Measurements from ENCODE around the gene SYN1.
A peak's percentile ranks its signal among the peaks of the same experiment; 100 is the strongest.

The SYN1 gene

DNA sequence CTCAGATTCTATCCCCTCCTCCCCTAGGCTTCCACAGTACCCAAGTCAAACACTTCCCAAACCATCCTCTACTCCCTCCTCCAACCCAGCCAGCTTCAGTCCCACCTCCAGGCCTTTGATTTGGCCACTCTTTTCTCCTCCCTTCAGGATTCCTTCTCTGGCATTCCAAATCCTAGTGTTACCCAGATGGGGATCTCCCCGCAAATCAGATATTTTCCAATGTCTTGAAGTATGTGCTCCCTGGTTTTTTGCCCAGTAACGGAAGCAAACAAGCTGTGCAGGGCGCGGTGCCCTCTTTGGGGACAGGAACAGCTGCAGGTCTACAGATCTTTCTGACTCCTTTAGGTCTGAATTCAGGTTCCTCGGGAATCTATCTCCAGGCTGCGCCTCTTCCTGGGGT lies 2.2 kb upstream of the SYN1 start:
- Histone ChIP-seq H3K9me2 (replicated peaks; ENCODE audit: insufficient read depth, low read length) (no peaks in the 10 kb centered on the region), H3K4me2 (ENCODE audit: low read depth, low read length, poor library complexity, severe bottlenecking) (no peak overlapping the region), H3K79me2 (ENCODE audit: insufficient read depth, low read length) (no peaks in the 10 kb centered on the region), H4K20me1 (ENCODE audit: low read depth, low read length) (no peaks in the 10 kb centered on the region), H3K27ac (ENCODE audit: low read depth, low read length) (no peak overlapping the region), H3K27me3 (ENCODE audit: low read length) (no peaks in the 10 kb centered on the region), H3K36me3 (ENCODE audit: low read length) (no peaks in the 10 kb centered on the region), H3K4me3 (ENCODE audit: insufficient read depth, low read length, poor library complexity, severe bottlenecking) (no peak overlapping the region), H3K9me3 (ENCODE audit: insufficient read depth, low read length) (no peaks in the 10 kb centered on the region), H3F3A (ENCODE audit: insufficient read depth) (no peaks in the 10 kb centered on the region), H2AFZ (ENCODE audit: low read depth, low read length, severe bottlenecking) (no peak overlapping the region), H3K9ac (ENCODE audit: low read length) (no peak overlapping the region)
- no peak for TF ChIP-seq EZH2phosphoT487 (conservative IDR thresholded peaks at IDR 0.05; ENCODE audit: low read length)
- TF ChIP-seq, protein P1, sequence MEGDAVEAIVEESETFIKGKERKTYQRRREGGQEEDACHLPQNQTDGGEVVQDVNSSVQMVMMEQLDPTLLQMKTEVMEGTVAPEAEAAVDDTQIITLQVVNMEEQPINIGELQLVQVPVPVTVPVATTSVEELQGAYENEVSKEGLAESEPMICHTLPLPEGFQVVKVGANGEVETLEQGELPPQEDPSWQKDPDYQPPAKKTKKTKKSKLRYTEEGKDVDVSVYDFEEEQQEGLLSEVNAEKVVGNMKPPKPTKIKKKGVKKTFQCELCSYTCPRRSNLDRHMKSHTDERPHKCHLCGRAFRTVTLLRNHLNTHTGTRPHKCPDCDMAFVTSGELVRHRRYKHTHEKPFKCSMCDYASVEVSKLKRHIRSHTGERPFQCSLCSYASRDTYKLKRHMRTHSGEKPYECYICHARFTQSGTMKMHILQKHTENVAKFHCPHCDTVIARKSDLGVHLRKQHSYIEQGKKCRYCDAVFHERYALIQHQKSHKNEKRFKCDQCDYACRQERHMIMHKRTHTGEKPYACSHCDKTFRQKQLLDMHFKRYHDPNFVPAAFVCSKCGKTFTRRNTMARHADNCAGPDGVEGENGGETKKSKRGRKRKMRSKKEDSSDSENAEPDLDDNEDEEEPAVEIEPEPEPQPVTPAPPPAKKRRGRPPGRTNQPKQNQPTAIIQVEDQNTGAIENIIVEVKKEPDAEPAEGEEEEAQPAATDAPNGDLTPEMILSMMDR (IDR thresholded peaks at IDR 0.05; ENCODE audit: insufficient read depth, low read length, poor library complexity, severe bottlenecking) = no peak

DNA sequence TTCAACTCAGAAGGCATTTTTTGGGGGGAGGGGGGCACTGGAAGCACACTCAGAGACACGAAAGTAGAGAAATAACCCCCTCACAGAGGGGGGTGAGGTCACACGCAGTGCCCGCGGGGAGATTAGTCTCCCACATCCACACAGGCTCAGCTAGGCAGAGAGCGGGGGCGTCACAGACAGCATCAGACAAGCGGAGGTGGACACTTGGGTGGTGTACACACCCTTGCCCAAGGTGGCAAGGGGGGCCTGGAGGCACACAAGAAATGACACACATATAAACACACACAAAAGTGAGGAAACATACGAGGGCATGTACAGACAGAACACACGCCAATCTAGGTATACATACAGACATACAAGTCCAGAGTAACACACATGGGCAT lies 637 bp upstream of the SYN1 start:
- Histone ChIP-seq H3K4me3 (ENCODE audit: insufficient read depth, low read length, poor library complexity, severe bottlenecking) (no peak overlapping the region), H3K36me3 (ENCODE audit: low read length) (no peaks in the 10 kb centered on the region), H3K27ac (ENCODE audit: low read depth, low read length) (no peak overlapping the region), H3K9ac (ENCODE audit: low read length) (no peak overlapping the region), H3K9me2 (replicated peaks; ENCODE audit: insufficient read depth, low read length) (no peaks in the 10 kb centered on the region), H3K9me3 (ENCODE audit: insufficient read depth, low read length) (no peaks in the 10 kb centered on the region), H3K4me2 (ENCODE audit: low read depth, low read length, poor library complexity, severe bottlenecking) (peak overlapping the region; percentile 13), H3K27me3 (ENCODE audit: low read length) (no peaks in the 10 kb centered on the region), H2AFZ (ENCODE audit: low read depth, low read length, severe bottlenecking) (no peak overlapping the region), H3F3A (ENCODE audit: insufficient read depth) (no peaks in the 10 kb centered on the region), H4K20me1 (ENCODE audit: low read depth, low read length) (no peaks in the 10 kb centered on the region), H3K79me2 (ENCODE audit: insufficient read depth, low read length) (no peaks in the 10 kb centered on the region)
- no peak for TF ChIP-seq EZH2phosphoT487 (conservative IDR thresholded peaks at IDR 0.05; ENCODE audit: low read length)
- TF ChIP-seq, protein P1 (IDR thresholded peaks at IDR 0.05; ENCODE audit: insufficient read depth, low read length, poor library complexity, severe bottlenecking) = no peak

DNA sequence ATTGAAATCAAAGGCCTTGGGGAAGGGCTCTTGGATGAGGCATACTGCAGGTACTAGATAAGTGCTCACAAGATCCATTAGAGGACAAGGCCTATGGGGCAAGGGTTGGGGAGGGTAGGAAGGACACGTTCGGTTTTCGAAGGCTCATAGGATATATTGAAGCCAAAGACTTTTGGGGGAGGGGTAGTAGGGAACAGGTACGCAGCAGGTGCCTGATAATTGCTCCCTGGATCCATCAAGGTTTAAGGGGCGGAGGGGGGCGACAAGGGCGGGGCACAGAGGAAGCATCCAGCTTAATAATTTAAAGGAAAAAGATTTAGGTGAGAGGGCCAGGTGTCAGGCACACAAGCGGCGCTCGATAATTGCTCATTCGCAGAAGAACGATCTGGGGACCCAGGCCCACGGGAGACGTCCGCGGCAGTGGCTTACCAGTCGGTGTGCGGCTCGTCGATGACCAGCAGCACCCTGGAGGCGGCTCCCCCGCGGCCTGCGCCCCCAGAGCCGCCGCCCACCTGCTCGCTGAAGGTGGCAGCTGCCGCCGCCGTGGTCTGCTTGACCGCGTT lies 653 bp downstream of the SYN1 start:
- H3K4me3 ChIP-seq (ENCODE audit: insufficient read depth, low read length, poor library complexity, severe bottlenecking) = no peak overlapping the region
- peak overlapping the region; percentile 48 for H3K4me2 ChIP-seq (ENCODE audit: low read depth, low read length, poor library complexity, severe bottlenecking)
- H3K9ac ChIP-seq (ENCODE audit: low read length) = no peak overlapping the region
- H3K27ac ChIP-seq (ENCODE audit: low read depth, low read length) = no peak overlapping the region
- TF ChIP-seq, protein P1 (IDR thresholded peaks at IDR 0.05; ENCODE audit: insufficient read depth, low read length, poor library complexity, severe bottlenecking) = no peak
- TF ChIP-seq EZH2phosphoT487 (conservative IDR thresholded peaks at IDR 0.05; ENCODE audit: low read length) = no peak
- H2AFZ ChIP-seq (ENCODE audit: low read depth, low read length, severe bottlenecking) = no peak overlapping the region
- H4K20me1 ChIP-seq (ENCODE audit: low read depth, low read length) = no peaks in the 10 kb centered on the region
- H3K9me2 ChIP-seq (replicated peaks; ENCODE audit: insufficient read depth, low read length) = no peaks in the 10 kb centered on the region
- no peaks in the 10 kb centered on the region for H3K9me3 ChIP-seq (ENCODE audit: insufficient read depth, low read length)
- H3K36me3 ChIP-seq (ENCODE audit: low read length) = no peaks in the 10 kb centered on the region
- H3K27me3 ChIP-seq (ENCODE audit: low read length) = no peaks in the 10 kb centered on the region
- H3F3A ChIP-seq (ENCODE audit: insufficient read depth) = no peaks in the 10 kb centered on the region
- H3K79me2 ChIP-seq (ENCODE audit: insufficient read depth, low read length) = no peaks in the 10 kb centered on the region

Measured in SU-DHL-6 (cell line).